ENCODE data around the gene SRC.

The SRC gene

GRCh38 chr20:37394543-37395409 lies 48.8 kb downstream of the SRC start:
- no peak for DNase-seq (ENCODE audit: low read depth in 2 of 2)

- DNase-seq (ENCODE audit: low read depth in 2 of 2) = no peak
Measured at GRCh38 chr20:37395410-37395797, 49.5 kb downstream of the SRC start.

GRCh38 chr20:37395921-37396415 lies 50.0 kb downstream of the SRC start:
- DNase-seq (ENCODE audit: low read depth in 2 of 2) = no peak

GRCh38 chr20:37396416-37397075 lies 50.6 kb downstream of the SRC start:
- DNase-seq (ENCODE audit: low read depth in 2 of 2) = no peak

GRCh38 chr20:37397076-37397953 lies 51.4 kb downstream of the SRC start:
- DNase-seq (ENCODE audit: low read depth in 2 of 2) = no peak

- DNase-seq (ENCODE audit: low read depth in 2 of 2) = no peak
Measured at GRCh38 chr20:37397954-37398749, 52.2 kb downstream of the SRC start.

- DNase-seq (ENCODE audit: low read depth in 2 of 2) = no peak
Measured at GRCh38 chr20:37398750-37399621, 53.0 kb downstream of the SRC start.

GRCh38 chr20:37401282-37401929 lies 55.5 kb downstream of the SRC start:
- no peak for DNase-seq (ENCODE audit: low read depth in 2 of 2)

- DNase-seq (ENCODE audit: low read depth in 2 of 2) = no peak
Measured at GRCh38 chr20:37401930-37402675, 56.2 kb downstream of the SRC start.

- DNase-seq (ENCODE audit: low read depth in 2 of 2) = no peak
Measured at GRCh38 chr20:37403107-37404033, 57.4 kb downstream of the SRC start.

- no peak for DNase-seq (ENCODE audit: low read depth in 2 of 2)
Measured at GRCh38 chr20:37404461-37404890, 58.5 kb downstream of the SRC start.

- DNase-seq (ENCODE audit: low read depth in 2 of 2) = no peak
Measured at GRCh38 chr20:37405351-37405897, 59.5 kb downstream of the SRC start.

- no peak for DNase-seq (ENCODE audit: low read depth in 2 of 2)
Measured at GRCh38 chr20:37406010-37406998, 60.4 kb downstream of the SRC start.

GRCh38 chr20:37407019-37407566 lies 61.2 kb downstream of the SRC start:
- DNase-seq (ENCODE audit: low read depth in 2 of 2) = no peak

- DNase-seq (ENCODE audit: low read depth in 2 of 2) = no peak
Measured at GRCh38 chr20:37407573-37408002, 61.6 kb downstream of the SRC start.
